ENCODE results near the gene NSDHL. TPM values are rescaled to one million over a fixed set of nuclear protein-coding genes. Genes with fewer than 3 reads are reported as not detected.

NSDHL gene
- total and polyA plus RNA-seq, 8 donors: 15.0 to 42.5 (median 18.3) TPM

DNA sequence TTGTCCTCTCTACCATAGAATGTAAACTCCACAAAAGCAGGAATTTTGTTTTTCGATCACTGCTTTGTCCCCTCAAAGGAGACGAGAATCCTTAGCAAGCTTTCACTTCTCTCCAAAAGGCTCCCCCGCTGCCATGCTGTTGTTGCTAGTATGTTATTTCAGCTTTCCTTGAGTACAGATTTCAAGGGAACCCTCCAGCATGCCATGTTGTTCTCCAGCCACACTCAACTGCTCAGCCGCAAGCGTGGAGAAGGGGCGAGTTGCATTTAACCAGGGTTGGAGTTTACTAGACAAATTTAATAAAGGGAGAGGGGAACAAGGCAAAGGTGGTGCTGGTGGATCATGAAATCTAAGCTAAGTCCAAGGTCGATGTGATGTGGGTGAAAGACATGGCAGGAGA, 23.1 kb downstream of the NSDHL start:
- TF ChIP-seq CTCF (IDR thresholded peaks at IDR 0.05): no peak
- Histone ChIP-seq H3K36me3 (peaks cover 0 to 45% of the 10 kb centered on the region in 2 donors), H3K9me3 (no peaks in the 10 kb centered on the region), H3K4me1 (no peaks in the 10 kb centered on the region), H3K4me3 (no peak overlapping the region), H3K27ac (no peak overlapping the region), H3K27me3 (no peaks in the 10 kb centered on the region)
- ATAC-seq (no peak), DNase-seq (no peak)
- intact Hi-C loops (cut with DNase I): no loop called here

DNA sequence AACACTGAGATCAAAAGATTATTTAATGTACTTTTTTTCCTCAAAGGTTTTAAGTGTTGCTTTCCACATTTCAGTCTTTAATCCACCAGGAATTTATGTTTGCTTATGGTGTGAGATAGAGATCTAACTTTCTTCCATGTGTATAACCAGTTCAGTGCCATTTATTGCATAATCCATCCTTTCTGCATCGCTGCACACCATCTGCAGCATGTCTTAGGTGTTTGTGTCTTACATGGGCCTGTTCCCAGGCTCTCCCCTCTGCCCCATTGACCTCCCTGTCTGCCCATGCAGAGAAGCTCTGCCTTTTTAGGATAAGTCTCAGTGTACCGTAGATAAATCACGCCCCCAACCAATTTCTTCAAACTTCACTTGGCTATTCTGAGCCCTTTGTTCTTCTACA, 30.3 kb downstream of the NSDHL start:
- Histone ChIP-seq H3K27me3 (no peaks in the 10 kb centered on the region), H3K4me1 (no peaks in the 10 kb centered on the region), H3K36me3 (peaks cover 0 to 60% of the 10 kb centered on the region in 2 donors), H3K27ac (no peak overlapping the region), H3K4me3 (no peak overlapping the region), H3K9me3 (no peaks in the 10 kb centered on the region)
- ATAC-seq: no peak
- TF ChIP-seq CTCF (IDR thresholded peaks at IDR 0.05): no peak
- DNase-seq: no peak
- intact Hi-C loops (cut with DNase I): no loop called here

- H3K36me3 ChIP-seq: peaks cover 0 to 67% of the 10 kb centered on the region in 2 donors
- no peaks in the 10 kb centered on the region for H3K27me3 ChIP-seq
- intact Hi-C loops (cut with DNase I): no loop called here
- H3K9me3 ChIP-seq: no peaks in the 10 kb centered on the region
- no peak for TF ChIP-seq CTCF (IDR thresholded peaks at IDR 0.05)
- DNase-seq (no peak), ATAC-seq (no peak)
- H3K4me1 ChIP-seq: no peaks in the 10 kb centered on the region
- no peak overlapping the region for H3K27ac ChIP-seq
- H3K4me3 ChIP-seq: no peak overlapping the region
These were observed 31.0 kb downstream of the NSDHL start for GRCh38 chrX:152861826-152862225.

DNA sequence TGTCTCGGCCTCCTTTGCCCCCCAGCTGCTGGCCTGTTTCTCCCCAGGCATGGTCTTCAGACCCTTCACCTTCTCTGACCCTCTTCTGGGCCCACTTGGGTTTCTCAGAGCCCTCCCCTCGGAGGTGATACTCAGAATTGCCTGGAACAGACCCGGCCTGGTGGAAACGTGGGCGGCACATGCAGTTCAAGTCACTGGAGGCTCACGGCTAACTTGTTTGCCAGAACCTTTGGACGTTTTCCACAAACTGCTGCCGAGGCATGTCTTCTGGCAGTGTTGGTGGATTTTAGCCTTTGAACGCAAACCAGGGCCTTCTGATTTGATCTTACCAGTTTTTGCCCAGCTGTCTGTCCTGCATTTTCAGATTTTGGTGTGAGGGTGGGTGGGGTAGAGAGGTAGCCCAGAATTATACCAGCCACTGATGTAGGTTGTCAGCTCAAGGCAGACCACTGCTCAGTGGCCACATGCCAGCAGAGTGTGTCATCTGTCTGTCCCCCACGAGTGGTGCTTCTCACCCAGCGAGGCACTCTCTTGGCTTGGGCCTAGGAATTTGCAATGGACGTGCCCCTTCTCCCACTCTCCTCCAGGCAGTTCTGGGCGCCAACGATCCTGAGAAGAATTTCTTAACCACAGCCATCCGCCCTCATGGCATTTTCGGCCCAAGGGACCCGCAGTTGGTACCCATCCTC, 34.5 kb downstream of the NSDHL start:
- DNase-seq (no peak), ATAC-seq (no peak)
- Histone ChIP-seq H3K36me3 (peaks cover 0 to 78% of the 10 kb centered on the region in 2 donors), H3K4me3 (no peak overlapping the region), H3K4me1 (no peaks in the 10 kb centered on the region), H3K9me3 (no peaks in the 10 kb centered on the region), H3K27me3 (no peaks in the 10 kb centered on the region), H3K27ac (no peak overlapping the region)
- intact Hi-C loops (cut with DNase I): no loop called here
- no peak for TF ChIP-seq CTCF (IDR thresholded peaks at IDR 0.05)

DNA sequence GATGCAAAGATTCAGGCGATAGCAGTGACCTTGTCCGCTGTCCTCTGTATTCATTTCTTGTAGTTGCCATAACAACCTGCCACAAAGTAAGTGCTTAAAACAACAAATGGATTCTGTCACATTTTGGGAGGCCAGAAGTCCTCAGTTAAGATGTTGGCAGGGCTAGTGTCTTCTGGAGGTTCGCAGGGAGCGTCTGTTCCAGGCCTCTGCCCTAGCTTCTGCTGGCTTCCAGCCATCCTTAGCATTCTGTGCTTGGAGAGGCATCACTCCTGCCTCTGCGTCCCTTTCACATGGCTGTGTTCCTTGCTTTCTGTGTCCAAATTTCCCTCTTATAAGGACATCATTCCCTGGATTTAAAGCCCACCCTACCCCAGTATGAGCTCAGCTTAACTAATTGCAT, 35.5 kb downstream of the NSDHL start:
- Histone ChIP-seq H3K27me3 (no peaks in the 10 kb centered on the region), H3K4me3 (no peak overlapping the region), H3K27ac (no peak overlapping the region), H3K36me3 (peaks cover 0 to 74% of the 10 kb centered on the region in 2 donors), H3K9me3 (no peaks in the 10 kb centered on the region), H3K4me1 (no peaks in the 10 kb centered on the region)
- intact Hi-C loops (cut with DNase I): no loop called here
- TF ChIP-seq CTCF (IDR thresholded peaks at IDR 0.05): no peak
- no peak for ATAC-seq
- DNase-seq: no peak
